SK-N-MC (cell line): ENCODE results near the gene UBAP1.

ENCODE experiments used
- EZH2 ChIP-seq: fragments of 200-600 bp; sonication (generic); IDR thresholded peaks from one replicate; pipeline ENCODE4 v1.6.1; 2017; ENCODE audit warnings: antibody characterized with exemption
- FOXP2 ChIP-seq: optimal IDR thresholded peaks from 2 replicates; pipeline ENCODE3; 2011; ENCODE audit warnings: mild to moderate bottlenecking, moderate library complexity; ENCODE audit not compliant: insufficient read depth; ENCODE audit errors: extremely low read length, control extremely low read depth
- POLR2AphosphoS5 ChIP-seq: IDR thresholded peaks from 2 replicates; pipeline ENCODE4 v1.6.1; 2012; ENCODE audit warnings: mild to moderate bottlenecking, low read depth, low read length, borderline replicate concordance

- TF ChIP-seq POLR2AphosphoS5, result no peak
- TF ChIP-seq EZH2, result no peak
- TF ChIP-seq FOXP2, result no peak
Observed at GRCh38 chr9:34206561-34206960, 27.7 kb downstream of the UBAP1 start.
